Karpas-422 (cell line): ENCODE results near the gene IRF2. TPM values are rescaled to one million over a fixed set of nuclear protein-coding genes. Genes with fewer than 3 reads are reported as not detected.

Experiments used
- DNase-seq: peaks from one replicate; pipeline ENCODE4 v3.0.0-alpha.2; 2015
- H2AFZ ChIP-seq: fragments of 200-600 bp; sonication (generic); 2 replicates; pipeline ENCODE4 v1.6.1; 2014; ENCODE audit warnings: antibody characterized with exemption, low read length, mixed read lengths
- H3K27ac ChIP-seq: fragments of 200-600 bp; sonication (generic); 2 replicates; pipeline ENCODE4 v1.5.1; 2014; ENCODE audit warnings: mild to moderate bottlenecking, low read length, moderate library complexity
- H3K27me3 ChIP-seq: fragments of 200-600 bp; sonication (generic); 2 replicates; pipeline ENCODE4 v1.6.1; 2014; ENCODE audit warnings: low read length, mixed read lengths
- H3K36me3 ChIP-seq: fragments of 200-600 bp; sonication (generic); 2 replicates; pipeline ENCODE4 v1.6.1; 2014; ENCODE audit warnings: low read length, mixed read lengths; ENCODE audit not compliant: insufficient read depth
- H3K4me1 ChIP-seq: fragments of 200-600 bp; sonication (generic); 2 replicates; pipeline ENCODE4 v1.6.1; 2014; ENCODE audit warnings: mild to moderate bottlenecking, low read length, mixed read lengths
- H3K4me2 ChIP-seq: fragments of 200-600 bp; sonication (generic); 2 replicates; pipeline ENCODE4 v1.6.1; 2014; ENCODE audit warnings: low read length, low read depth, mild to moderate bottlenecking; ENCODE audit not compliant: poor library complexity, severe bottlenecking
- H3K4me3 ChIP-seq: fragments of 200-600 bp; sonication (generic); 2 replicates; pipeline ENCODE4 v1.5.1; 2014; ENCODE audit warnings: mild to moderate bottlenecking, antibody characterized with exemption, low read length, mixed read lengths
- H3K79me2 ChIP-seq: fragments of 200-600 bp; sonication (generic); 2 replicates; pipeline ENCODE4 v1.6.1; 2014; ENCODE audit warnings: mild to moderate bottlenecking, low read length, mixed read lengths
- H3K9ac ChIP-seq: fragments of 200-600 bp; sonication (generic); 2 replicates; pipeline ENCODE4 v1.6.0; 2014; ENCODE audit warnings: low read length
- H3K9me2 ChIP-seq: fragments of 200-600 bp; sonication (generic), shearing (Covaris generic); replicated peaks from 2 replicates; pipeline ENCODE4 v1.6.0; 2014; ENCODE audit warnings: mild to moderate bottlenecking, low read length, moderate library complexity; ENCODE audit not compliant: insufficient read depth
- H3K9me3 ChIP-seq: fragments of 300-700, 200-600 bp; sonication (generic); 2 replicates; pipeline ENCODE4 v1.6.1; 2014; ENCODE audit warnings: low read length, mixed read lengths
- H4K20me1 ChIP-seq: fragments of 200-600 bp; sonication (generic); 2 replicates; pipeline ENCODE4 v1.6.1; 2014; ENCODE audit warnings: mild to moderate bottlenecking, antibody characterized with exemption, low read length, low read depth; ENCODE audit not compliant: insufficient read depth
- total RNA-seq: library from RNA; depleted of rRNA; stranded (reverse); fragments of >200 nt; shearing (Covaris generic); gene quantifications from 2 replicates; pipeline ENCODE4 v1.2.3, GENCODE V29; 2014; ENCODE audit warnings: low replicate concordance

IRF2 gene
- total RNA-seq, 1 experiment from 2014 or later: 35.5 TPM

DNA sequence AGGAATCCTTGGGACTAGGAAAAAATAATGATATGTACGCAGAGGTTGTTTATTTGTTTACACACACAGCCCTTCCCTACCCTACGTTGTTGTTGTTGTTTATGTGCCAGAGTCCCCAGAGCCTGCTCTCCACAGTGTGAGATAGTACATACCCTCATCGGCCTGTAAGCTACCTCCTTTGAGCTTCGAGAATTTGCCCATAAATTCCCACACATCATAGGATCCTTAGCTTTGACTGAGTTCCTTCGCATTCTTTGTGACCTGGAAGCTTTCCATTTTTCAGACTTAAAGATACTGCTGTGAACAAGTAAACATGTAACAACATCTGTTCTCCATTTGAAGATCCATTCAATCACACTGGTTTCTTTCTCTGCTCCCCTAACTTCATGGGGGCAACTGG lies 114.5 kb downstream of the IRF2 start:
- no peaks in the 10 kb centered on the region for H3K9me3 ChIP-seq
- no peaks in the 10 kb centered on the region for H3K9me2 ChIP-seq
- no peaks in the 10 kb centered on the region for H3K36me3 ChIP-seq
- no peaks in the 10 kb centered on the region for H3K27me3 ChIP-seq
- H4K20me1 ChIP-seq: no peaks in the 10 kb centered on the region
- no peak overlapping the region for H3K4me3 ChIP-seq
- DNase-seq: no peak
- no peak overlapping the region for H3K4me2 ChIP-seq
- no peak overlapping the region for H3K9ac ChIP-seq
- no peak overlapping the region for H2AFZ ChIP-seq
- peaks cover 15% of the 10 kb centered on the region for H3K4me1 ChIP-seq
- no peak overlapping the region for H3K27ac ChIP-seq
- H3K79me2 ChIP-seq: no peaks in the 10 kb centered on the region

DNA sequence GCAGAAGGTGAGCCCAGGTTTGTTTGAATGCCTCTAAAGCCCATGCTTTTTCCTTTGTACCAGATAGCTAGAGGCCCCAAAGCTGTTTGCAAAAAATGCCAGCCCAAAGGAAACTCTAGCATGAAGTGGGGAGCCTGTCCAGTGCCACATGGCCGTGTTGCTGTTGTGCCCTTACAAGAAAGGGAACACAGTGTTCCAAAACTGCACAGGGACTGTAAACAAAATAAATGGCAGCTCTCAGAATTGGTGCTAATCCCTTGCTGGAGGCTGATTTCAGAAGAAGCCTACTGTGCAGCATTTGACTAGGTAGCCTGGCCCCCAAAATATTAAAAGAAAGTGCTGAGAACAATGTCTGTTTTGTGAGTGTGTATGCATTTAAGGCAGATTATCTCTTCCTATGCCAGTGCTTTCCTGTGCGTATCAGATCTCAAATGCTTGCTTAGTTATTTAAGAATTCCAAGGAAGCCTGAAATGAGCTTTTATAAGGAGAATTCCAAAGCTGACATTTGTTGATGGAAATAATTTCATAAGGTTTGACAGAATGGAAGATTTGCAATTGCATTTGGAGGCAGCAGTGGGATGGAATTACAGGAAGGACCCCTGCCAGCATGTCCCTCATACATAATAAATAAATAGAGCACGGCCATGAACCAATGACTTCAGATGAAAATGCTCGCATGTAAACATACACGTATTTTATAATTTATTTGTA lies 115.7 kb downstream of the IRF2 start:
- Histone ChIP-seq H3K9me2 (no peaks in the 10 kb centered on the region), H3K36me3 (no peaks in the 10 kb centered on the region), H3K4me2 (no peak overlapping the region), H3K79me2 (no peaks in the 10 kb centered on the region), H2AFZ (no peak overlapping the region), H3K9ac (no peak overlapping the region), H3K4me3 (no peak overlapping the region), H3K9me3 (no peaks in the 10 kb centered on the region), H3K27ac (no peak overlapping the region), H4K20me1 (no peaks in the 10 kb centered on the region), H3K27me3 (no peaks in the 10 kb centered on the region), H3K4me1 (peaks cover 16% of the 10 kb centered on the region)
- no peak for DNase-seq

DNA sequence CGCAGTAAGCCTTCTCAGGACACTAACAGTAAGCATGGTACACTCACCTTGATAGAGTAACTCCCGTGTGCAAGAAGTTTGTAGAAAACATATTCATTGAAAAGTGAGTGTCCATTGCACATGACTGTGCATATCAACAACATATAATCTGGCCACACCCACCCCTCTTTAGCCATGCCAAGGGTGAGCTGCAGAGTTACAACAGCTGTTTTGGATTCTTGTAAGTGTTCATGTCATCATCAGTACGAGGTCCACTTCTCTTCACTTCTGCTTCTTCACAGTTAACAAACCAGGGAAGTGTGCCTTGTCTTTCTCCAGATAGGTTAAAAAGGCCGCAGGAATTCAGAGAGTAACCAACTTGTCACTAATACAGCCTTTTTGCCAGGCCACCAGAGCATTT lies 116.6 kb downstream of the IRF2 start:
- no peaks in the 10 kb centered on the region for H4K20me1 ChIP-seq
- H3K4me3 ChIP-seq: no peak overlapping the region
- no peaks in the 10 kb centered on the region for H3K79me2 ChIP-seq
- peaks cover 16% of the 10 kb centered on the region for H3K4me1 ChIP-seq
- H3K9ac ChIP-seq: no peak overlapping the region
- no peak for DNase-seq
- H3K27ac ChIP-seq: no peak overlapping the region
- H3K9me2 ChIP-seq: no peaks in the 10 kb centered on the region
- no peaks in the 10 kb centered on the region for H3K36me3 ChIP-seq
- no peaks in the 10 kb centered on the region for H3K27me3 ChIP-seq
- H3K9me3 ChIP-seq: no peaks in the 10 kb centered on the region
- H2AFZ ChIP-seq: no peak overlapping the region
- H3K4me2 ChIP-seq: no peak overlapping the region

DNA sequence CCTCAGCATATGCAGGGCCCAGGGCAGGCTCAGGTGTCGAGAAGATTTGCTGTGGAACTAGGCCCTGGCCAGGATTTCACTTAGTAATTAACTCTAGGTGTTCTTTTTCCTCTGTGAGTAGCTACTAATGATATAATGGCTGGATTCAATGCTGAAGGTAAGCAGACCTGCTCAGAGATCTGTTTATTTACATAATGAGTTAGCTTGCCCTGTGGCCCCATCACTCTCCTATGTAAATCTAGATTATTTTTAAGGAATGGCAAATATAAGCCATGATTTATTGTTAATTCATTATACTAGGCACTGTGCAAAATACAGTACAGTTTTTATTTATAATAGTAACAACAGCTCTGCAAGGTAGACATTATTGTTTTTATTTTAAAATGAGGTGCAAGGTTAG lies 117.2 kb downstream of the IRF2 start:
- Histone ChIP-seq H3K9ac (no peak overlapping the region), H3K36me3 (no peaks in the 10 kb centered on the region), H4K20me1 (no peaks in the 10 kb centered on the region), H3K4me1 (peaks cover 16% of the 10 kb centered on the region), H3K4me3 (no peak overlapping the region), H3K27ac (no peak overlapping the region), H3K9me3 (no peaks in the 10 kb centered on the region), H3K79me2 (no peaks in the 10 kb centered on the region), H3K27me3 (no peaks in the 10 kb centered on the region), H2AFZ (no peak overlapping the region), H3K4me2 (no peak overlapping the region), H3K9me2 (no peaks in the 10 kb centered on the region)
- DNase-seq: no peak

DNA sequence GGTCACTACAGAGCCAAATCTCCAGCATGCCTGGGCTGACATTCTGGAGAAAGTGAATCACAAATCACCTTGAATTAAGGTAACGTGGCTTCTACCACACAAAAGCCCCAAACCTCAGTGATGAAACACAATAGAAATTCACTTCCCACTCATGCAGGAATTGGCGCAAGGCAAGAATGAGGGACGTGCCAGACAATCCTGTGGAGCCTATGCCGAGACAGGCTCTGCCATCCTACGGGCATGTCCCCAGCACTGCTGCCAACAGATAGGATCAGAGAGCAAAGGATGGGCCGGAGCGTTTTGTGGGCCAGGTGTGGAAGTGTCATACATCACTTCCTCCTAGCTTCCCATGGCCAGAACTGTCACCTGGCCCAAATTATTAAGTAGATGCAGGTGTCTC lies 118.0 kb downstream of the IRF2 start:
- no peak overlapping the region for H2AFZ ChIP-seq
- no peak overlapping the region for H3K4me3 ChIP-seq
- no peak for DNase-seq
- H3K4me2 ChIP-seq: no peak overlapping the region
- no peak overlapping the region for H3K27ac ChIP-seq
- no peaks in the 10 kb centered on the region for H3K9me3 ChIP-seq
- peaks cover 16% of the 10 kb centered on the region for H3K4me1 ChIP-seq
- no peaks in the 10 kb centered on the region for H3K9me2 ChIP-seq
- no peaks in the 10 kb centered on the region for H3K79me2 ChIP-seq
- H3K27me3 ChIP-seq: no peaks in the 10 kb centered on the region
- H3K9ac ChIP-seq: no peak overlapping the region
- no peaks in the 10 kb centered on the region for H3K36me3 ChIP-seq
- H4K20me1 ChIP-seq: no peaks in the 10 kb centered on the region

DNA sequence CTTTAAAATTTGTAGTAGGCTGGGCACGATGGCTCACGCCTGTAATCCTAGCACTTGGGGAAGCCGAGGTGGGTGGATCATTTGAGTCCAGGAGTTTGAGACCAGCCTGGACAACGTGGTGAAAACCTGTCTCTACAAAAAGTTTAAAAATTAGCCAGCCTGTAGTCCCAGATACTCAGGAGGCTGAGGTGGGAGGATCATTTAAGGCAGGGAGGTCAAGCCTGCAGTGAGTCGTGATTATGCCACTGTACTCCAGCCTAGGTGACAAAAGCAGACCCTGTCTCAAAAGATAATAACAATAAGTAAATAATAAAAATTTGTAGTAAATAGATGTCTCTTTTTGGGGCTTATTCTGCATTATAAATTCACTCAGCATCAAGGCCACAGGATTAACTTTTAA lies 118.5 kb downstream of the IRF2 start:
- Histone ChIP-seq H3K27ac (no peak overlapping the region), H3K79me2 (no peaks in the 10 kb centered on the region), H3K36me3 (no peaks in the 10 kb centered on the region), H3K27me3 (no peaks in the 10 kb centered on the region), H3K9me2 (no peaks in the 10 kb centered on the region), H3K4me1 (peaks cover 16% of the 10 kb centered on the region), H3K4me3 (no peak overlapping the region), H4K20me1 (no peaks in the 10 kb centered on the region), H3K9me3 (no peaks in the 10 kb centered on the region), H2AFZ (no peak overlapping the region), H3K9ac (no peak overlapping the region), H3K4me2 (no peak overlapping the region)
- no peak for DNase-seq

DNA sequence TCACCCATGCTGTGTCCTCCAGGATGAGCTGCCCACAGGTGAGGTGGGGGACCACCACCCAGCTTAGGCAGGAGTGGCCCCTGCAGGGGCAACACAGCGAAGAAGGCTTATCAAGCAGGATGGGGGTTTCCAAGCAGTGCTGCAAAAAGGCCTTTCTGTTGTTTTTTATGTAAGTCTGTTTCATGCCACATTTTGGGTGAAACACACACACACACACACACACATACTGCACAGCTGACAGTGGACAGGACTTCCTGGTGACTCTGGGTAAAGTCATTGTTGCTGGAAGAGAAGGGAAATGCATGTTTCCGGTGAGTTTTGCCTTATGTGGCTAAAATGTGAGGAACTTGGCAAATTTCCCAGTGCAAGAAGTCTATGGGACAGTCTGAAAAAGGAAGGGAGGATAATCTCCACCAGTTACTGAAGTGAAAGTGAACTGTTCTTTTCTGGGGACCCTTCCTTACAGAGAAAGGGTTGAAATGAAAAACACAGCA lies 119.2 kb downstream of the IRF2 start:
- no peak for DNase-seq
- H3K36me3 ChIP-seq: no peaks in the 10 kb centered on the region
- no peaks in the 10 kb centered on the region for H4K20me1 ChIP-seq
- H3K4me2 ChIP-seq: no peak overlapping the region
- H3K9me3 ChIP-seq: no peaks in the 10 kb centered on the region
- H2AFZ ChIP-seq: no peak overlapping the region
- no peak overlapping the region for H3K9ac ChIP-seq
- H3K9me2 ChIP-seq: no peaks in the 10 kb centered on the region
- no peak overlapping the region for H3K4me3 ChIP-seq
- H3K79me2 ChIP-seq: no peaks in the 10 kb centered on the region
- H3K27ac ChIP-seq: 0 out of 2 replicates have a peak overlapping the region, but pooled peaks have one; percentile 22
- no peaks in the 10 kb centered on the region for H3K27me3 ChIP-seq
- peaks cover 16% of the 10 kb centered on the region for H3K4me1 ChIP-seq

DNA sequence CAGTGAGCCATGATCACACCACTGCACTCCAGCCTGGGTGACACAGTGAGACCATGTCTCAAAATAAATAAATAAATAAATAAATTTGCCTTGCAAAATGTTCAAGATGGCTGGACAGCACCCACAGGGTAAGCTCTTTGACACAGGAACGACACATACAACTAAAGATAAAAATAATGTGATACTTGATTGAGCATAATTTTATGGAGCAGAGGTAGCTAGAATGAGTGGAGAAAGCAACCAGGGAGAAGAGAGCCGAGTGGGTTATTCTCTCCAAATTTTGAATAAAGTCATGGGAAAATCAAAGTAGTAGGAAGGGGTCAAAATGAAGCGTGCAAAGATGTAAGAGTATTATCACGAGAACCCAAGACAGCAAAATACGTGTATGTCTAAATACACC lies 121.5 kb downstream of the IRF2 start:
- Histone ChIP-seq H3K9me3 (no peaks in the 10 kb centered on the region), H3K9me2 (no peaks in the 10 kb centered on the region), H3K4me2 (no peak overlapping the region), H3K27ac (no peak overlapping the region), H3K4me1 (peaks cover 30% of the 10 kb centered on the region), H3K79me2 (no peaks in the 10 kb centered on the region), H2AFZ (no peak overlapping the region), H3K4me3 (no peak overlapping the region), H3K27me3 (no peaks in the 10 kb centered on the region), H3K9ac (no peak overlapping the region), H3K36me3 (no peaks in the 10 kb centered on the region), H4K20me1 (no peaks in the 10 kb centered on the region)
- DNase-seq: no peak
